IPS-NIHi7 (cell line): ENCODE results near the gene TTYH2.

ENCODE experiments used
- DNase-seq: peaks from one replicate; pipeline ENCODE4 v3.0.0; 2012; ENCODE audit warnings: mixed read lengths; ENCODE audit errors: extremely low spot score

TTYH2 gene

GRCh38 chr17:74234486-74234885 is 21.1 kb downstream of the TTYH2 start:
- DNase-seq: no peak

DNA sequence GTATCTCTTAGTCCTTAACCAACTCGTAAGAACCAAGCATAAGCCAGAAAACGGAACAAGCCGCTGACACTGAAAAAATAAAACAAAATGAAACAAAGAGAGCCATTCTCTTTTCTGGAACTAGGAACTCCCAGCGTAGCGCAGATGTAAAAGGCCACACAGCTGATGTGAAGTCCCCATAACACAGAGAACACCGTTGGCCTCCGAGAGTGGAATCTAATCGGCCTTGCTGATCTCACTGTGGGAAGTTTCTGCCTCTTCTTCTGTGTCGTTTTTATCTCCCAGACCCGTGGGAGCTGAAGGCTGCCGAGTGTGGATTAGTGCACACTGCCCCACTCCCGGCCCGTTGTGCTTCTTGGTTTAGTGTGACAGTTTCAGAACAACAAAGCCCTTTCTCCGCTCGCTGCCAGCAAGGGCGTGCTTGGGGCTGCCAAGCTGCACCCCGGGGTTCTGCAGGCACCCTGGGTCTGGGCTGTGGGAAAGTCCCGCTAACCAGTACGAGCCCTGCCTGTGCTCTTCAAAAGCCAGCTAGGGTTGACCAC is 21.7 kb downstream of the TTYH2 start:
- DNase-seq: no peak

GRCh38 chr17:74235911-74236371 is 22.6 kb downstream of the TTYH2 start:
- DNase-seq: no peak

DNA sequence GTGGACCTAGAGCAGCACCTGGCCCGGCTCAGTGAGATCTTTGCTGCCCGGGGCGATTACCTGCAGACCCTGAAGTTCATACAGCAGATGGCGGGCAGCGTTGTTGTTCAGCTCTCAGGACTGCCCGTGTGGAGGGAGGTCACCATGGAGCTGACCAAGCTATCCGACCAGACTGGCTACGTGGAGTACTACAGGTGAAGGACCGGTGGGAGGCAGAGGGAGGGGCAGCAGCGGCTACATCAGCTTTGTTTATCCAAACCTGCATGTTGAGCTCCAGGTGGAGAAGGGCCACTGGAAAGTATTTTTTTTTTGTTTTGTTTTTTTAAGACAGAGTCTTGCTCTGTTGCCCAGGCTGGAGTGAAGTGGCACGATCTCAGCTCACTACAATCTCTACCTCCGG is 23.9 kb downstream of the TTYH2 start:
- DNase-seq: no peak

DNA sequence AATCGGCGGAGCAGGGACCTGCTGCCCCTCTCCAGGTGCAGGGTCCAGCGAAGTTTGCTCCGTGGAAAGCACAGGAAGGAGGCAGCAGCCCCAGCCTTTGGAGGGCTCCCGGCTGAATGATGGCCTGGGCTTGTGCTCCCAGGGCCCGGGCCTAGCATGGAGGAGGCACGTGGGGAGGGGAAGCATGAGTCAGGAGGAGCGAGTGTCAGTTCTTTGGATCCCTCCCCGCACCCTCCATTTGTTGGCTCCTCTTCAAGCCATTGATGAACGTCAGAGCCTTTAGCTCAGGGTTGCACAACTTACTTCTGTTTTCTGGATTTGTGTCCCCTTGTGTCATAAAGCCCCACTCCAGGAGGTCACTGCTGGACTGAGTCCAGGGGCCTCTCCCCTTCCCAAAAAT is 25.8 kb downstream of the TTYH2 start:
- no peak for DNase-seq

- DNase-seq: no peak
Observed at GRCh38 chr17:74240618-74241205, 27.3 kb downstream of the TTYH2 start.

GRCh38 chr17:74241431-74241830 is 28.1 kb downstream of the TTYH2 start:
- no peak for DNase-seq

DNA sequence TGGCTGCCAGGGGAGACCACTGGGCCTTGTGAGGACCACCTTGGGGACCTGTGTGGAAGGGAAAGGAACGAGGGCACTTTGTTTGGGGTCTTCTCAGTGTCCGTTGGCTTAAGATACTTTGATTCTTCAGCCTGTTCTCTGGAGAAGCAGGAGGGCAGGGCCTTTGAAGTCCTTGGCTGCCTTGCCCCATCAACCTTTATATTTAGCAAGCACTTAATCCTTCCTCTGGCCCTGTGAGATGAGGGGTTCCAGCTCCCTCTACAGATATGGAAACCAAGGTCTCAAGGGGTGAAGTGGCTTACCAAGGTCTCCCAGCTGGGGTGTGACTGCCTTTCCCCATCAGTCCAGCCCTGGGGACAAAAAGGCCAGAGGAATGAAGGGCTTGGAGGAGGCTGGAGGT is 28.5 kb downstream of the TTYH2 start:
- DNase-seq: no peak

- DNase-seq: no peak
Observed at GRCh38 chr17:74243013-74243755, 29.8 kb downstream of the TTYH2 start.

GRCh38 chr17:74244128-74244527 is 30.8 kb downstream of the TTYH2 start:
- DNase-seq: no peak

DNA sequence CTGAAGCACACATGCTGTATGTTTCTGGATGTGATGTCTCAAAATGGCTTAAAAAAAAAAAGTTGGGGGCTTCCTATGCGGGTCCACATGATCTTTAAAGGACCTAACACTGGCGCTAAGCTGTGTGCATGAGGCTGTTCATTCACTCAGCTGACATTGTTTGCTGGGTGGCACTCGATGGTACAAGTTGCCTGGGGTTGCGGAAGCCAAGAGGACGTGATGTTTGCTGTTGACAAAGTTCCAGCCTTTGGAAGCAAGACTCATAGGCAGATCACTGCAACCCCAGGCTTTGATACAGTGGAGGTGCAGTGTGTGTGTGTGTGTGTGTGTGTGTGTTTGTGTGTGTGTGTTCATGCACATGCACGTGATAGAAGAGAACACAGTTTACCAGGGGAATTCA is 31.2 kb downstream of the TTYH2 start:
- no peak for DNase-seq

- peak; percentile 75 for DNase-seq
Observed at GRCh38 chr17:74245145-74245831, 31.9 kb downstream of the TTYH2 start.

GRCh38 chr17:74245871-74246270 is 32.5 kb downstream of the TTYH2 start:
- DNase-seq: no peak

DNA sequence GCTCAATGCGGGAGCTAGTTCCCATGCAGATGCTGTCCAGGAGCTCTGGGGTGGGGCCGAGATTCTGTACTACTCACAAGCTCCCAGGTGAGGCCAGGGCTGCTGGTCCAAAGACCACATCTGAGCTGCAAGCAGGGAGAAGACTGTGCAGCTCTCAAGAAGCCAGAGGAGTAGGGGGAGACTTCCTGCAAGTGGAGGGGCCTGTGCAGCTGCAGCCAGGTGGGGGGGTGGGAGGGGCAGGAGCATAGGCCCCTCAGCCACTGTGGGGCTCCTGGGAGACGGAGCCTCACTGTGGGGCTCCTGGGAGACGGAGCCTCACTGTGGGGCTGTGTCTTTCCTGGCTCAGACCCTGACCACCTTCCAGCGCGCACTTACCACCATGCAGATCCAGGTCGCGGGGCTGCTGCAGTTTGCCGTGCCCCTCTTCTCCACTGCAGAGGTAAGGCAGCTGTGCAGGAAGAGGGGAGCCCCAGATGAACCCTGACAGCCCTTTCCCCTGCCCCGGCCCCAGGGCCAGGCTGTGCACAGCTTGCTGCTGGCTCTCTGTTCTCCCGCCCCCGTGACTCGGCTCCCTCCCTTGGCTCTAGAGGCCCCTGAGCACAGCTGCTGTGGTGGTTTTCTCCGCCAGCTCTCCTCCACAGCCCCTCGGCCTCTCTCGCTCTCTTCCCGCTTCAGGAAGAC is 36.4 kb downstream of the TTYH2 start:
- DNase-seq: no peak

- DNase-seq: no peak
Observed at GRCh38 chr17:74250324-74250995, 37.1 kb downstream of the TTYH2 start.

DNA sequence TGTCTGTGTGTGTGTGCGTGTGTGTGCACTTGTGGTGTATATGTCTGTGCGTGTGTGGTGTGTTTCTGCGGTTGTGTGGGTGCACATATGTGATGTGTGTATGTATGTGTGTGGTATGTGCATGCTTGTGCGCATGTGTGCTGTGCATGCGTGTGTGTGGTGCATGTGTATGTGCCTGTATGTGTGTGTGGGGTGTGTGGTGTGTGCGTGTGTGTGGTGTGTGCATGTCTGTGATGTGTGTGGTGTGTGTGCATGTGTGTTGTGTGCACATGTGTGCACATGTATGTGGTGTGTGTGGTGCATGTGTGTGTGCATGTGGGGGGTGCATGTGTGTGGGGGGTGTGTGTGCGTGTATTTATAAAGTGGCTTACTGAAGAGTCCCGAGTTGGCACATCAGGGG is 37.7 kb downstream of the TTYH2 start:
- DNase-seq: no peak

GRCh38 chr17:74251569-74251968 is 38.2 kb downstream of the TTYH2 start:
- no peak for DNase-seq

- DNase-seq: no peak
Observed at GRCh38 chr17:74252211-74252610, 38.8 kb downstream of the TTYH2 start.

GRCh38 chr17:74253036-74253435 is 39.7 kb downstream of the TTYH2 start:
- DNase-seq: no peak

DNA sequence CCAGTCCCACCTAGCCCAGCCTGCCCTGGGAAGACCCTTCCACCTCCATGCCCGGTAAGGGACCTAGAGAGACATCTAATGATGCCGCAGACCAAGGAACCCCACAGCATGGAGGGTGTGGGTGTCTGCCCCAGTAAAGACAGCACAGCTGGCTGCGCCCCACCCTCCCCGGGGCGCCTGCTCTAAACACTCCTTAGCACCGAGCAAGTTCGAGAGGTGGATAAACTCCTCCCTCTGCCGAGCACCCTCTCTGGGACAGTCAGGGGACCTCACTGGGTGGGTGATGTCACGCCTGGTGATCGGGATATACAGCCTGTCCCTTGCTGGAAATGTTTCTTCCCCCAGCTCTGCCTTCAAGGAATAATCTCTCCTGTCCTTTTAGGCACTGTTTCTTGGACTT is 43.9 kb downstream of the TTYH2 start:
- no peak for DNase-seq

GRCh38 chr17:74259667-74260524 is 46.5 kb downstream of the TTYH2 start:
- peak; percentile 73 for DNase-seq
